ENCODE data around the gene XPO6. TPM values are rescaled to one million over a fixed set of nuclear protein-coding genes. Genes with fewer than 3 reads are reported as not detected.

The XPO6 gene
- total RNA-seq, 1 donor from 2014 or later: 128 TPM

DNA sequence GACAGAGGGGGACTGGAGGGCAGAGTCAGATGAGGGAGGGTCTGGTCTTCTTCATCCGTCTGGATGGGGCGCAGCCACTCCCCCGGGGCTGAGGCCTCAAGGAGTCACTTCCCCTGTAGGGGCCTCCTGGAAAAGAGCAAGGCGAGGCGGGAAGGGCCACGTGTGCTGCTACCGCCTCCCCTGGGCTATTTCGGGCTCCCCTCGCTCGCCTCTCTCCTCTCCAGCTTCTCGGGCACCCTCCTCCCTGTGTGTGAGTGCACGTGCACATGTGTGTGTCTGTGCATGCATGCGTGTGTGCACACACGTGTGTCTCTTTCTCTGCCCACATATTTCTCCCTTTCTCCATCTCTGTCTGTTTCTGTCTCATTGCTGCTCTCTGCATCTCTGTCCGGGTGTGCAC, 158.3 kb downstream of the XPO6 start:
- no peaks in the 10 kb centered on the region for H3K36me3 Mint-ChIP-seq (ENCODE audit: unreplicated experiment)
- no peak overlapping the region for H3K27ac Mint-ChIP-seq (ENCODE audit: unreplicated experiment)
- H3K4me1 Mint-ChIP-seq (ENCODE audit: unreplicated experiment): no peaks in the 10 kb centered on the region
- TF ChIP-seq, protein P1, sequence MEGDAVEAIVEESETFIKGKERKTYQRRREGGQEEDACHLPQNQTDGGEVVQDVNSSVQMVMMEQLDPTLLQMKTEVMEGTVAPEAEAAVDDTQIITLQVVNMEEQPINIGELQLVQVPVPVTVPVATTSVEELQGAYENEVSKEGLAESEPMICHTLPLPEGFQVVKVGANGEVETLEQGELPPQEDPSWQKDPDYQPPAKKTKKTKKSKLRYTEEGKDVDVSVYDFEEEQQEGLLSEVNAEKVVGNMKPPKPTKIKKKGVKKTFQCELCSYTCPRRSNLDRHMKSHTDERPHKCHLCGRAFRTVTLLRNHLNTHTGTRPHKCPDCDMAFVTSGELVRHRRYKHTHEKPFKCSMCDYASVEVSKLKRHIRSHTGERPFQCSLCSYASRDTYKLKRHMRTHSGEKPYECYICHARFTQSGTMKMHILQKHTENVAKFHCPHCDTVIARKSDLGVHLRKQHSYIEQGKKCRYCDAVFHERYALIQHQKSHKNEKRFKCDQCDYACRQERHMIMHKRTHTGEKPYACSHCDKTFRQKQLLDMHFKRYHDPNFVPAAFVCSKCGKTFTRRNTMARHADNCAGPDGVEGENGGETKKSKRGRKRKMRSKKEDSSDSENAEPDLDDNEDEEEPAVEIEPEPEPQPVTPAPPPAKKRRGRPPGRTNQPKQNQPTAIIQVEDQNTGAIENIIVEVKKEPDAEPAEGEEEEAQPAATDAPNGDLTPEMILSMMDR (IDR thresholded peaks at IDR 0.05): no peak
- H3K4me3 Mint-ChIP-seq (ENCODE audit: unreplicated experiment): no peak overlapping the region
- peaks cover 13% of the 10 kb centered on the region for H3K27me3 Mint-ChIP-seq (ENCODE audit: unreplicated experiment)
- no peak for DNase-seq (ENCODE audit: extremely low spot score, unreplicated experiment)
- peaks cover 5% of the 10 kb centered on the region for H3K9me3 Mint-ChIP-seq (ENCODE audit: unreplicated experiment)

DNA sequence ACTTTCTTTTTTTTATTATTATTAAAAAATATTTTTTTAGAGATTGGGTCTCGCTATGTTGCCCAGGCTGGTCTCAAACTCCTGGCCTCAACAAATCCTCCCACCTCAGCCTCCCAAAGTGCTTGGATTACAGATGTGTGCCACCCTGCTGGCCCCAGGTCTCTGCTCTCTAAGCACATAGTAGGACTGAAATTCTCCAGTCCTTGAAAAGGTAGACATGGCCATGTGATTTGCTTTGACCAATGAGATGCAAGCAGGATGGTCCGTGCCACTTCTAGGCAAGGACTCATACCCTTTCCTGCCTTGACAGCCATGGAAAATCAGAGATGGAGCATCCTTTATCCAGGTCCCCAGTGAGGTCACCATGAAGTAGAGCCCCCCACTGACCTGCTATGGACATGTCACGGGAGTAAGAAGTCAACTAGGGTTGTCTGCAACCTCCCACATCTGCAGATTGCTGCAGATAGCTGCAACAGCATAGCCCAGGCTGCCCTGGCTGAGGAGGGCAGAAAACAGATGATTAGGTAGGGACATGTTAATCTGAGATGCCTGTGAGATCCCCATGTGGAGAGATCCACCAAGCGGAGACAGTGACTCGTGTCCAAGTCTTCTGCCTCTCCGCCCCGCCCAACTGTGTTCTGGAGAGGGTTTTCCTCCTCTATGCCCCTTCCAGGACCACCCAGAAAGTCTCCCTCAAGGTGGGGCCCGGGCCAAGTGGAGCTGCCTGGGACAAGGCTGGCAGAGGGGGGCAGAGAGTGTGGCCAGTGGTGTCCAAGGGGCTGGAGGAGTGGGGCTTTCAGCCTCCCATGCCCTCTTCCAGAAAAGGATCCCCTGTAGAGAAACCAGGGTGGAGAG, 159.3 kb downstream of the XPO6 start:
- Mint-ChIP-seq H3K4me3 (ENCODE audit: unreplicated experiment) (no peak overlapping the region), H3K9me3 (ENCODE audit: unreplicated experiment) (peaks cover 5% of the 10 kb centered on the region), H3K4me1 (ENCODE audit: unreplicated experiment) (no peaks in the 10 kb centered on the region), H3K27me3 (ENCODE audit: unreplicated experiment) (peaks cover 9% of the 10 kb centered on the region), H3K27ac (ENCODE audit: unreplicated experiment) (no peak overlapping the region), H3K36me3 (ENCODE audit: unreplicated experiment) (no peaks in the 10 kb centered on the region)
- TF ChIP-seq, protein P1 (IDR thresholded peaks at IDR 0.05): no peak
- DNase-seq (ENCODE audit: extremely low spot score, unreplicated experiment): no peak

DNA sequence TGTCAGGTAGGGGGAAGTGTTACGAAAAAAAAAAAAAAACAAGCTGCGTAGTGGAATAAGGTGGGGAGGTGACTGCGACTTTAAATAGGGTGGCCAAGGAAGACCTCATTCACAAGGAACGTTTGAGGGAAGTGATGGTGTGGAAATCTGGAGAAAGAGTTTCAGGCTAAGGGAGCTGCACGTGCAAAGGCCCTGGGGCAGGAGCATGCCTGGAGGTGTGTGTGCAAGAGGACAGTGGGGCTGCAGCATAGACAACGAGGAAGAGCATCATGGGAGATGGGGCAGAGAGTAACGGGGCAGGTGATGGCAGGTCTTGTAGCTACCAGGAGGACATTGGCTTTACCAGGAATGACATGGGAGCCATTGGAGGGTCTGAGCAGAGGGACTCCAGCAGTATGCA, 160.3 kb downstream of the XPO6 start:
- no peak overlapping the region for H3K27ac Mint-ChIP-seq (ENCODE audit: unreplicated experiment)
- H3K4me3 Mint-ChIP-seq (ENCODE audit: unreplicated experiment): no peak overlapping the region
- H3K9me3 Mint-ChIP-seq (ENCODE audit: unreplicated experiment): peaks cover 5% of the 10 kb centered on the region

More for the DNA sequence above, 160.3 kb downstream of the XPO6 start:
- DNase-seq (ENCODE audit: extremely low spot score, unreplicated experiment): no peak
- Mint-ChIP-seq H3K36me3 (ENCODE audit: unreplicated experiment) (no peaks in the 10 kb centered on the region), H3K27me3 (ENCODE audit: unreplicated experiment) (peaks cover 11% of the 10 kb centered on the region), H3K4me1 (ENCODE audit: unreplicated experiment) (no peaks in the 10 kb centered on the region)
- TF ChIP-seq, protein P1 (IDR thresholded peaks at IDR 0.05): no peak

Other genes starting within 250 kb of the XPO6 start
- gene GSG1L, start 148.3 kb downstream of the XPO6 start, total RNA-seq: not detected in 2 replicates
- gene SBK1, start 80.6 kb upstream of the XPO6 start, total RNA-seq: 4.9 and 5.0 TPM in 2 replicates
- gene NPIPB6, start 151.5 kb upstream of the XPO6 start, total RNA-seq: 5.2 and 7.0 TPM in 2 replicates
- gene EIF3CL, start 191.9 kb upstream of the XPO6 start, total RNA-seq: 103 and 106 TPM in 2 replicates